Medulla oblongata (tissue), 1 donor: Measurements from ENCODE around the gene ITGA2B.
"Not testable (repeated sequence)": the region's sequence is repeated elsewhere in the genome, so short reads cannot be mapped to it uniquely, and the experiment has no call there.

Experiments used
- DNase-seq: peaks from one replicate; pipeline ENCODE4 v3.0.0-alpha.2; 2015; ENCODE audit errors: extremely low spot score

ITGA2B gene

GRCh38 chr17:44389281-44389680 lies at the start of gene ITGA2B:
Gene ITGA2B, minus strand, starts transcription at chr17:44389649. Its CDS starts 176 bp downstream, at chr17:44389473.
- DNase-seq: no peak

- no peak for DNase-seq
Observed at GRCh38 chr17:44439168-44439567, 49.7 kb upstream of the ITGA2B start.

DNA sequence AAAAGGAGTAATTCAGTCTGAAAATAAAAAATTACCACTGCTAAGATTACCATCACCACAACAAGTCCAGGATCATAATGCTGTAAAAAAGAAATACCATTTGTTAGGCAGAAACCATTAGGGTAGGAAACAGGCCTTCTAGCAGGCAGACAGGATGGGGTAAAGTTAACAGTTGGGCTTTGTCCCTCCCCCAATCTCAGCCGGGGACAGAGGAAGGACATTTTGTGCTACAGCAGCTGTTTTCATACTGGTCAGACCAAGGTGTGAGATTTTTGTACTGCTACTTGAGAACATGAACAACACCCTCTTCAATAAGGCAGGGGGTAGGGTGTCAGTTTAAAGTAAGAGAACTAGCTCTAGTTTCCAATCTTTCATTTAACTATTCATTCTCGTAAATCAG lies 49.2 kb upstream of the ITGA2B start:
- DNase-seq: no peak

GRCh38 chr17:44436336-44436735 lies 46.9 kb upstream of the ITGA2B start:
- DNase-seq: no peak

DNA sequence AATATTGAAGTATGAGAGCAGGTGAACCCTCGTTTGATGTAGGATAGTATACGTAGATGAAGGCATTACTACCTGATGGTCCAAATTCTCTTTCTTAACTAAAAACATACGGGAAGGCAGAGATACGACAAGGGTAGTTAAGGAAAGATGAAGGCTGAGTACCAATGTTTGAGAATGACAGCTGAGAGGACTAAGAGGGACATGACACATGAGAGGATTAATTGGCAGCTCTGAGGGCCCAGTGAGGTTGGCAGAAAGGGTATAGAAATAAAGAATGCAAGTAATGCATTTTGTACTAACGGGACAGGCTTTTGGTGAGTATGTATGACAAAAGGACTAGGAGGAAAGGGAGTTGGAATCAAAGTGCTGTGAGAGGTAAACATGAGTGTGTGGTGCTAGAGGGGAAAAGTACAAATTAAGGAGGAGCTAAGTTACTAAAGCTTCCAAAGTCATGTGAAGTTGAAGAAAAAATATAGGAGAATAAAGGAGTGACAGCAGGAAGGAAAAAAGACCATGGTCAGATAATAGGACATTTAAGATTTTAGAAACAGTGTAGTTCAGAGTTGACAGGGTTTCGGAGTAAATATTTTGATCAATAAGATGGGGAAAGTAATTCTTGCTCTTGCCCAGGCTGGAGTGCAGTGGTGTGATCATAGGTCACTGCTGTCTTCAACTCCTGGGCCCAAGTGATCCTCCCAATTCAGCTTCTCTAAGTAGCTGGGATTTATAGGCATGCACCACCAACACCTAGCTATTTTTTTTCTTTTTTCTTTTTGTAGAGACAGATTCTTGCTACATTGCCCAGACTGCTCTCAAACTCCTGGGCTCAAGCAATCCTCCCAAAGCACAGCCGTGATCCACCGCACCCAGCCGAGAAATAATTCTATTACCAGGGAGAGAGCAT lies 43.1 kb upstream of the ITGA2B start:
- DNase-seq: no peak

DNA sequence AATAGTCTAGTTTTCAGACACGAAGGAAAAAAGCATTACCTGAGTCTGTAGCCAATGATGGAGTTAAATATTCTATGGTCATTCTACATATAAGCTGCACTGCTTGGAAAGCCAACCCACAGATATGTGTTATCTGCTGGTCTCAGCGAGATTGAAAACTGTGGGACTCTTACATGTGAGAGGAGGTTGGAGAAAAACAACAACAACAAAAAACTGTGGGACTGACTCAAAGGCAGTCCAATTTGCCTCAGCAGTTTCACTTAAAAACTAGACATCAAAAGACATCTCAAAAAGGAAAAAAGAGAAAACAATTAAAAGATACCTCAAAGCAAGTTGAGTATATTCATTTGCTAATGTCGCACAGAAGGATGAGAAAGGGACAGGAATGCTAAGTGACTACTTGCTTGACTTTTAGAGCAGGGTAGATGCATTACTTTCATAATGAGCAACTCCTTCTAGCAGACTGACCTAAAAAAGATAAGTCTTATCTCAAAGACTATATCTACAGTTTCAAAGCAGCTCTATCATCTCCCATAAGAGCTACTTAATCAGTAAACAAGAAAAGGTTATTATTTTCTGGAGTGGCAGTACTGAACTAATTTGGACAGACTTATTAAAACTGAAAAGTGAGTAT lies 35.5 kb upstream of the ITGA2B start:
- DNase-seq: no peak

DNA sequence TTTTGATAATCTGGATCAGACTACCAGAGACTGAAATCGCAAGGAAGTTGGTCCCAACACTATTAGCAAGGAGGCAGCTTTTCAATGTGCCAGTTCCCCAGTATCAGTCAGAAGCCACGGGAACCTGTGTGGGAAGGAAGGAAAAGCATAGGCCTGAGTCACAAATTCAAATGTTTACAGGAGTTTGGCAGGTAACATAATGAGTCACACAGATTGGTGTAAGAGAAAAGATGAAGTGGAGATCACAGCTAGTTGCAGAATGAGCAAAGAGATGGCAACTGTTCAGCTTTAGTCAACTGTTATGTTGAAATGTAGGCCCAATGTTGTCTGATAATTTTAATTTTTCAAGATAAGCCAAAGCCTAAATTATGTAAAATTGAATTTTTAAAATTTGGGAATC lies 28.1 kb upstream of the ITGA2B start:
- no peak for DNase-seq

DNA sequence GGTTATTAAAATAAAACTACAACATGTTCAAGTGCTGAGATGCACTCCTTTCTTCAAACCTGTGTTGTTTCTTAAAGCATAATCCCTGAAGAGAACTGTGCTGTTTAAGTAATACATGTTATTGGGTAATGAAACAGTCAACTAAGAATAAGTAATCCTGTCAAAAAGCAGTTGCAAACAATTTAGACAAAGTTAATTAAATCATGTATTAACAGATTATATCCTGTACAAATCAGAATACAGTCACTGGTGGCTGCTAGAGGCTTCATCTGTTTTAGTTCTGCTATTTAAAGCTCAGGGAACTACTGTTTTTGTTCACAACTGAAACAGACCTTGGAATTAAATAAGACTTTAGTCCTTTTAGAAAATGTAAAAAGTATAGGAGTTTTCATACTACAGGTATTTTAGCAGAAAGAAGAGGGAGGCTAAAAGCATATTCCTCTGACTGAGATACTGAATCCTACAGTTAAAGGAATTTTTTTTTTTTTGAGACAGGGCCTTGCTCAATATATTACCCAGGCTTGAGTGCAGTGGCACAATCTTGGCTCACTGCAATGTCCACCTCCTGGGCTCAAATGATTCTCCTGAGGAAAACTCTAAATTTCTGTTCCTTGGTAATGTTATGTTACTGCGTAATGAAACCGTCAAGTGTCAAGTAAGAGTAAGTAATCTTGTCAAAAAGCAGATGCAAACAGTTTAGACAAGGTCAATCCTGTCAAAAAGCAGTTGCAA lies 27.3 kb upstream of the ITGA2B start:
- DNase-seq: no peak

GRCh38 chr17:44414394-44415155 lies 25.1 kb upstream of the ITGA2B start:
- no peak for DNase-seq

GRCh38 chr17:44409309-44410028 lies 20.0 kb upstream of the ITGA2B start:
- DNase-seq: no peak

DNA sequence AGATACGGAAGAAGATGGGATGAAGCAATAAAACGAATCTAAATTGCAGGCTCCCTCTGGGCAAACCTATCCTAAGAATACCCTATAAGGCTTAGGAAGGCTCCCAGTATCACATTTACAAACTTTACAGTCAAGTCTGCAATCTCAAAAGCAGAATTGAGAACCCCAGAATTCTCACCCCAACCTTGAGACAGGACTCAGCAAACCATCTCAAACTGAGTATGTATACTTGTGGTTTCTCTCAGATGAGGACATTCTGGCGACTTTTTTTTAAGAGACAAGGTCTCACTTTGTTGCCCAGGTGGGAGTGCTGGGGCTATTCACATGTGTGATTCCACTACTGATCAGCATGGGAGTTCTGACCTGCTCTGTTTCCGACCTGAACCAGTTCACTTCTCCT lies 19.3 kb upstream of the ITGA2B start:
- DNase-seq: no peak

DNA sequence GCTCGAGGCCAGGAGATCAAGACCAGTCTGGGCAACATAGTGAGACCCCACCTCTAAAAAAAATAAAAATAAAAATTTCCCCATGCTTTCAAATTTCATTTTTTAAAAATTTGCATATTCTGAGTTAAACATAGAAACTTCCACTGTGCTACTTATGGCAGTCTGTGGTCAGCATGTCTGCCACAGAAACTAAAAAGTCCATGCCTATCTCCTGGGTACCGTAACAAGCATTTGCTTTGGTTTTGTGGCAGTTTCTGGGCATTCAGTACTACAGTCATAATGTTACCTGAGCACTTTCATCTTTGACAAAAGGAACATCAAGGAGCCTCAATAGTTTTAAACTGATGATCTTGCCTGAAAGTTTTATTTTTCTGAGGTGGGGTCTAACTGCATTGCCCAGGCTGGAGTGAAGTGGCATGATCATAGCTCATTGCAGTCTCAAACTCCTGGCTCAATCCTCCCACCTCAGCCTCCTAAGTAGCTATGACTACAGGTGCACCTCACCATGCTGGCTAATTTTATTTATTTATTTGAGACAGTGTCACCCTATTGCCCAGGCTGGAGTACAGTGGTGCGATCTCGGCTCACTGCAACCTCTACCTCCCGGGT lies 13.2 kb upstream of the ITGA2B start:
- DNase-seq: no peak

DNA sequence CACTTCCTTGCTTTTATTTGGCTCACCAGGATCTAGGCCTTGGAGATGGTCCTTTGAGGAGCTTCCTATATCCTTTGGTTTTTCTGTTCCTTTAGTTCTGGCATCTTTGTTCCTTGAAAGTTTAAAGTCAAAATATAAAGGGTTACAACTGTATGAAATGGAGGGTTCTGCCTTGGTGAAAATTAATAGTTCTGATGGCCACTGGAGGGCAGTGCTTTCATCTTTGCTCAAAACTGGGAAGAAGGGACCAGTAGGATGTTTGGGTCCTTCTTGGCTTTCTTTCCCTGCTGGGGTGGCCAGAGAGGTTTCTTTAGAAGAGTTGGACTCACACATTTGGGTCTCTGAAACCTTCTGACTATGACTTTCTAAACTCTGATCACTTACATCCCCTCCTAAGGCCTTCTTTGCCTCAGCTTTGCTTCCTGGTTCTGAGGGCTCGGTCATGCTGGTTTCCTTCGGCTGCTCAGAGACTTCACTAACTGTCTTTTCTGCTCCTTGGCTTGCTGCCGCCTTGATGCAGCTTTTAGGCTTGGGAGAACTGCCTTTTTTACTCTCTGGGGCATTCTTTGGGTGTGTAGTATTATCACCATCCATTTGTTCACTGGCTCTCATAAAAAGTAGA lies 10.9 kb upstream of the ITGA2B start:
- DNase-seq: peak; percentile 15

- no peak for DNase-seq
Observed at GRCh38 chr17:44398692-44399691, 9.5 kb upstream of the ITGA2B start.

- DNase-seq: no peak
Observed at GRCh38 chr17:44397479-44398440, 8.3 kb upstream of the ITGA2B start.

DNA sequence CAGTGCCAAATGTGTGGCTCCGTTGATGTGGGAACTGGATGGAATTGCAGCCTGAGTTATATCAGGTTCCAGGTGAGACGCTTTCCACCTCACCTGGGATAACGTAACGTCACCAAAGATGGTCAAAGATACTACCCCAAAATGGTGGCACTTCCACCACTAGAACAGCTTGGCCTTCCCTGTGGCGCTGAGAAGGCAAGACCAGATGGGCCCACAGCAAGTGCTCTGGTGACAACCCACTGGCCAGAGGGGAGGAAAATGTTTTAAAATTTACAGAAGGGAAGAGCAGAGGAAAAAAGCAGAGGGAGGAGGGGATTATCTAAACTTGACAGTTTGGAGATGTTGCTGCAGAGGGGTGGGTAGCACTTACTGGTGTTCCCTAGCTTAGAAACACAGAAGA lies 7.5 kb upstream of the ITGA2B start:
- no peak for DNase-seq

- DNase-seq: no peak
Observed at GRCh38 chr17:44394833-44395232, 5.4 kb upstream of the ITGA2B start.

GRCh38 chr17:44394112-44394511 lies 4.7 kb upstream of the ITGA2B start:
- not testable (repeated sequence) for DNase-seq
